SK-N-SH treated with all-trans-retinoic acid at 6 μM for 48 hours (cell line): ENCODE data around the gene BCR.

ENCODE experiments used
- ATAC-seq: fragments of 200-7000 bp; cut with Tn5 transposase; 3 replicates; pipeline ENCODE4 v1.9.1; 2020; ENCODE audit warnings: mild to moderate bottlenecking, moderate library complexity
- ARNTL ChIP-seq: fragments of 450-650 bp; formaldehyde crosslinking; IDR thresholded peaks from 2 replicates; pipeline ENCODE4 v1.5.0; 2020; ENCODE audit warnings: low read depth, mild to moderate bottlenecking, moderate library complexity, borderline replicate concordance
- BACH2 ChIP-seq: fragments of 250-450 bp; sonication (Bioruptor Pico); IDR thresholded peaks from 2 replicates; pipeline ENCODE4 v1.9.0; 2021; ENCODE audit warnings: mild to moderate bottlenecking, borderline replicate concordance
- CSDC2 ChIP-seq: fragments of 250-450 bp; sonication (Bioruptor Pico); IDR thresholded peaks from 2 replicates; pipeline ENCODE4 v1.5.0; 2020; ENCODE audit warnings: mild to moderate bottlenecking, moderate library complexity
- ESRRG ChIP-seq: fragments of 250-450 bp; sonication (Bioruptor Pico); IDR thresholded peaks from 2 replicates; pipeline ENCODE4 v1.6.1; 2021; ENCODE audit warnings: mild to moderate bottlenecking
- GLIS3 ChIP-seq: fragments of 250-450 bp; sonication (Bioruptor Pico); IDR thresholded peaks from 2 replicates; pipeline ENCODE4 v1.5.0; 2020; ENCODE audit warnings: mild to moderate bottlenecking, moderate library complexity
- ISL1 ChIP-seq: fragments of 250-450 bp; sonication (Bioruptor Pico); IDR thresholded peaks from 2 replicates; pipeline ENCODE4 v2.1.2; 2022; ENCODE audit warnings: mild to moderate bottlenecking, moderate library complexity
- PPARA ChIP-seq: fragments of 250-450 bp; sonication (Bioruptor Pico); IDR thresholded peaks from 2 replicates; pipeline ENCODE4 v1.5.0; 2020; ENCODE audit warnings: mild to moderate bottlenecking, borderline replicate concordance
- RARB ChIP-seq: fragments of 250-450 bp; sonication (Bioruptor Pico); IDR thresholded peaks from 2 replicates; pipeline ENCODE4 v1.8.0; 2021; ENCODE audit warnings: mild to moderate bottlenecking, moderate library complexity
- SNAI2 ChIP-seq: fragments of 250-450 bp; sonication (Bioruptor Pico); IDR thresholded peaks from 2 replicates; pipeline ENCODE4 v1.5.0; 2020; ENCODE audit warnings: mild to moderate bottlenecking, moderate library complexity
- TCF4 ChIP-seq: fragments of 250-450 bp; sonication (Bioruptor Pico); IDR thresholded peaks from 2 replicates; pipeline ENCODE4 v1.8.0; 2021; ENCODE audit warnings: mild to moderate bottlenecking, moderate library complexity, borderline replicate concordance
- ZFP30 ChIP-seq: fragments of 450-650 bp; formaldehyde crosslinking; IDR thresholded peaks from 2 replicates; pipeline ENCODE4 v1.5.0; 2022; ENCODE audit warnings: mild to moderate bottlenecking, moderate library complexity
- ZNF565 ChIP-seq: fragments of 450-650 bp; formaldehyde crosslinking; conservative IDR thresholded peaks from 2 replicates; pipeline ENCODE4 v1.5.0; 2020; ENCODE audit warnings: low read depth, mild to moderate bottlenecking, moderate library complexity
- ZNF70 ChIP-seq: fragments of 450-650 bp; formaldehyde crosslinking; IDR thresholded peaks from 2 replicates; pipeline ENCODE4 v1.5.0; 2020; ENCODE audit warnings: mild to moderate bottlenecking, moderate library complexity
- ZNF8 ChIP-seq: fragments of 450-650 bp; formaldehyde crosslinking; IDR thresholded peaks from 2 replicates; pipeline ENCODE4 v1.5.0; 2020; ENCODE audit warnings: mild to moderate bottlenecking, moderate library complexity
- TF ChIP-seq, protein P1 (sequence below): fragments of 250-450 bp; sonication (Bioruptor Pico); IDR thresholded peaks from 2 replicates; pipeline ENCODE4 v1.8.0; 2020; ENCODE audit warnings: mild to moderate bottlenecking, moderate library complexity, borderline replicate concordance
- TF ChIP-seq, protein P2 (sequence below): fragments of 250-450 bp; sonication (Bioruptor Pico); IDR thresholded peaks from 2 replicates; pipeline ENCODE4 v1.5.1; 2021; ENCODE audit warnings: mild to moderate bottlenecking, moderate library complexity
- TF ChIP-seq, protein P3 (sequence below): fragments of 250-450 bp; sonication (Bioruptor Pico); IDR thresholded peaks from 2 replicates; pipeline ENCODE4 v1.5.0; 2020; ENCODE audit warnings: mild to moderate bottlenecking, moderate library complexity

The BCR gene

DNA sequence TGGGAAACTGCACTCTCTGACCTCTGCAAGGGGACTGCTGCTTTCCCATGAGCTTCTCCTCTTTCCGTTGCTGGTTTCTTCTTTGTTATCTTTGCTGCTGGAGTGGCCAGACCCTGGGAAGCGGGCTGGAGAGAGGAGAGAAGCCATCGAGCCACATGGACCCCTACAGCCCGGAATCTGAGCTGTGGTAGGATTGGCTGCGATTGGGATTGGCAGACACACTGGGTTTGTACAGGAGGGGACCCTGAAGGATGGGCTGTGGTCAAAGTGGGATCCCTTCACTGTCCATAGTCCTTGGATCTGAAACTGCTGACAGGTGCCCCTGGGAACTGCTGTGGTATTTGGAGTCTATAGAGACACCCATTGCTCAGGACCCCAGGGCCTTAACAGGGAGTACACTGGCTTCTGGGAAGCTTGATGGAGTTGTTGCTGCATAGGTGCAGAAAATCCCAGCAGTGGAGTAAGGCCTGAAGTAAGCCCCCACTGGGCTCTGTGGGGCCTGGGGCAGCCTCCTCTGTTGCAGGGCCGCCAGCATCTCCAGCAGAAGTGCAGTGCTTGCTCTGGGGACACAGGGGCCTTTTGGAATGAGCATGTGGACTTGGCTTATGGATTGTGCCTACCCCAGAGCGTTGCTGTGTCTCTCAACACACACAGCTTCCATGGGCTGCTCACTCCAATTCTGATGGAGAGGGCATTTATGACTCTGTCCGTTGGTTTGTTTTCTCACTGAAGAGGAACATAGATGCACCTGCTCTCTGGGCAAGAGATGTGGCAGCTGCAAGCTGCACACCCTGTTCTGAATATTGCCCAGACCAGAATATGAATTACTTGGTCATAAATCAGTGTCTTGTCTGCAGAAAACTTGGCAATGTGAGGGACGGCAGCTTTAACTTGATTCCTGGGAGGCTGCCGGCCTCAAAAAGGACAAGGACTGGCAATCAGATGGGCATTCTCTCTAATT, 32.0 kb downstream of the BCR start (continued):
- TF ChIP-seq ZNF8 (CRISPR knock-in tag) (no peak), GLIS3 (CRISPR knock-in tag) (no peak)

DNA sequence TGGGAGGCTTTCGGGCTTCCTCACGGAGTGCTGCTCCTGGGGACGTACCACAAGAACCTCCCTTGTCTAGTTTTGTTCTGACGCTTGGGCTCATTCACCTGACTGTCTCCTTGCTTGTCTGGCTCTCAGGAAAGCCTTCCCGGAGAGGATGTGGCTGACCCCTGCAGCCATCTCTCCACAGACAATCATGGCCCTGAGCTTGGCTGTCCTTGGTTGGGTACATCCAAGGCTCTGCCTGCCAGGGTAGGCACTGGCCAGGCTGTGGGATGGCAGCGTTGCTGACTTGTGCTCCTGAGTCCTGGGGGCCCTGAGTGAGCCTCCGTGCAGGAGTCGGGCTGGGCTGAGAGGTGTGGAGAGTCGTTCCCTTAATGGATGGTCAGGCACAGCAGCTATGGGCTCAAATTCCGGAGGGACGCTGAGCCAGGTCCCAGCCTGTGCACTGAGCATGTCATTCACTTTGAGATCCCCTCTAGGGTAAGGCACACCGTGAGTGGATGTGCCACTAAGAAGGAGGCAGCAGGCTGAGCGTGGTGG, 32.8 kb downstream of the BCR start:
- TF ChIP-seq, protein P1, sequence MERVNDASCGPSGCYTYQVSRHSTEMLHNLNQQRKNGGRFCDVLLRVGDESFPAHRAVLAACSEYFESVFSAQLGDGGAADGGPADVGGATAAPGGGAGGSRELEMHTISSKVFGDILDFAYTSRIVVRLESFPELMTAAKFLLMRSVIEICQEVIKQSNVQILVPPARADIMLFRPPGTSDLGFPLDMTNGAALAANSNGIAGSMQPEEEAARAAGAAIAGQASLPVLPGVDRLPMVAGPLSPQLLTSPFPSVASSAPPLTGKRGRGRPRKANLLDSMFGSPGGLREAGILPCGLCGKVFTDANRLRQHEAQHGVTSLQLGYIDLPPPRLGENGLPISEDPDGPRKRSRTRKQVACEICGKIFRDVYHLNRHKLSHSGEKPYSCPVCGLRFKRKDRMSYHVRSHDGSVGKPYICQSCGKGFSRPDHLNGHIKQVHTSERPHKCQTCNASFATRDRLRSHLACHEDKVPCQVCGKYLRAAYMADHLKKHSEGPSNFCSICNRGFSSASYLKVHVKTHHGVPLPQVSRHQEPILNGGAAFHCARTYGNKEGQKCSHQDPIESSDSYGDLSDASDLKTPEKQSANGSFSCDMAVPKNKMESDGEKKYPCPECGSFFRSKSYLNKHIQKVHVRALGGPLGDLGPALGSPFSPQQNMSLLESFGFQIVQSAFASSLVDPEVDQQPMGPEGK (CRISPR knock-in tag) = no peak
- TF ChIP-seq BACH2 (CRISPR knock-in tag) = no peak
- no peak for TF ChIP-seq ESRRG (CRISPR knock-in tag)
- TF ChIP-seq ARNTL = no peak
- no peak for TF ChIP-seq GLIS3 (CRISPR knock-in tag)
- ATAC-seq = no peak

DNA sequence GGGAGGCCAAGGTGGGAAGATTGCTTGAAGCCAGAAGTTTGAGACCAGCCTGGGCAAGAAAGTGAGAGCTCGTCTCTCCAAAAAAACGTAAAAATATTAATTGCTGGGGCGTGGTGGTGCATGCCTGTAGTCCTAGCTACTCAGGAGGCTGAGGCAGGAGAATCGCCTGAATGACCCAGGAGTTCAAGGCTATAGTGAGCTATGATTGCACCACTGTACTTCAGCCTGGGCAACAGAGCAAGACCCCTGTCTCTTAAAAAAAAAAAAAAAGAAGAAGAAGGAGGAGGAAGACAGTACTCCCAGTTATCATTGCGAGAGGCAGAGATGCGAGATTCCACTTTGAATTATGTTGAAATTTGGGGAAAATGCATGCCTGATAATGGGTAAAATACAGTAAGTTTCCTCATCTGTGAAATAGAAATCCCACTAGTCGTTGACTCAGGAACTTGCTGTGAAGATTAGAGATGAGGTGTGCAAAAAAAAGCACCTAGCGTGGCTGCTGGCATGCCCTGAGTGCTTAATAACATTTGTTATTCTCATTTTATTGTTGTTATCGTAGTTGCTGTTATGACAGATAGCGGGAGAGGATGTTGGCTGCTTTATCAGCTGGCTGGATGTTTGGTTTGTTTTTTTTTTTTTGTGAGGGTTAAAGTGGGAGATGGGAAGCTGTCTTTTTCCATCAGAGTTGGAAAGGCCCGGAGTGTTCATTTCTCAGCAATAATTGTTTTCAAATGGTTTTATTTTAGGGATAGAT, 33.4 kb downstream of the BCR start:
- TF ChIP-seq CSDC2 (CRISPR knock-in tag) (no peak), ZNF70 (CRISPR knock-in tag) (no peak), RARB (CRISPR knock-in tag) (no peak), ESRRG (CRISPR knock-in tag) (no peak), ZNF8 (CRISPR knock-in tag) (no peak), TCF4 (no peak), ZNF565 (CRISPR knock-in tag) (no peak), ZFP30 (CRISPR knock-in tag) (no peak)
- TF ChIP-seq, protein P2, sequence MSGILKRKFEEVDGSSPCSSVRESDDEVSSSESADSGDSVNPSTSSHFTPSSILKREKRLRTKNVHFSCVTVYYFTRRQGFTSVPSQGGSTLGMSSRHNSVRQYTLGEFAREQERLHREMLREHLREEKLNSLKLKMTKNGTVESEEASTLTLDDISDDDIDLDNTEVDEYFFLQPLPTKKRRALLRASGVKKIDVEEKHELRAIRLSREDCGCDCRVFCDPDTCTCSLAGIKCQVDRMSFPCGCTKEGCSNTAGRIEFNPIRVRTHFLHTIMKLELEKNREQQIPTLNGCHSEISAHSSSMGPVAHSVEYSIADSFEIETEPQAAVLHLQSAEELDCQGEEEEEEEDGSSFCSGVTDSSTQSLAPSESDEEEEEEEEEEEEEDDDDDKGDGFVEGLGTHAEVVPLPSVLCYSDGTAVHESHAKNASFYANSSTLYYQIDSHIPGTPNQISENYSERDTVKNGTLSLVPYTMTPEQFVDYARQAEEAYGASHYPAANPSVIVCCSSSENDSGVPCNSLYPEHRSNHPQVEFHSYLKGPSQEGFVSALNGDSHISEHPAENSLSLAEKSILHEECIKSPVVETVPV = no peak
- TF ChIP-seq, all 23 proteins: peak for 0
- no peak for ATAC-seq

DNA sequence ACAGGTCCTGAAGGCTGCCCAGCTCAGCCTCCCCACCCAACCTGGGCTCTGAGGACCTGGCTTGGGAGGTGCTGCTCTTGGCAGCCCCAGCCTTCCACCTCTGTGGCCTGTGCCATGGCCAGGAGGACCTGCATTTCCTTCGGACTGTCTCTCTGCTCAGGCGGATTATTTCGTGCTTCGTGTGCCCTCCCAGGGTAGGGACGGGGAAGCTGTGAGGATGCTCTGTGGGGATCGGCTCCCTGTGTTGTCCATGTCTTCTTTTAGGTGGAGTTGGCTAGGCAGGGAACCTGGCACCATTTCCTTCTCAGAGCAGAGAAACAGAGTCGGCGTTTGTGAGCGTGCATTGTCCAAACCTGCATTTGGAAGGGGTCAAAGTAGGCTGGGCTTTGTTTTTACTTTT, 34.1 kb downstream of the BCR start:
- ATAC-seq = no peak
- TF ChIP-seq PPARA (CRISPR knock-in tag) (no peak), ESRRG (CRISPR knock-in tag) (no peak), ARNTL (no peak), SNAI2 (CRISPR knock-in tag) (no peak), ISL1 (CRISPR knock-in tag) (no peak), ZFP30 (CRISPR knock-in tag) (no peak), ZNF565 (CRISPR knock-in tag) (no peak), RARB (CRISPR knock-in tag) (no peak)
- TF ChIP-seq, protein P3, sequence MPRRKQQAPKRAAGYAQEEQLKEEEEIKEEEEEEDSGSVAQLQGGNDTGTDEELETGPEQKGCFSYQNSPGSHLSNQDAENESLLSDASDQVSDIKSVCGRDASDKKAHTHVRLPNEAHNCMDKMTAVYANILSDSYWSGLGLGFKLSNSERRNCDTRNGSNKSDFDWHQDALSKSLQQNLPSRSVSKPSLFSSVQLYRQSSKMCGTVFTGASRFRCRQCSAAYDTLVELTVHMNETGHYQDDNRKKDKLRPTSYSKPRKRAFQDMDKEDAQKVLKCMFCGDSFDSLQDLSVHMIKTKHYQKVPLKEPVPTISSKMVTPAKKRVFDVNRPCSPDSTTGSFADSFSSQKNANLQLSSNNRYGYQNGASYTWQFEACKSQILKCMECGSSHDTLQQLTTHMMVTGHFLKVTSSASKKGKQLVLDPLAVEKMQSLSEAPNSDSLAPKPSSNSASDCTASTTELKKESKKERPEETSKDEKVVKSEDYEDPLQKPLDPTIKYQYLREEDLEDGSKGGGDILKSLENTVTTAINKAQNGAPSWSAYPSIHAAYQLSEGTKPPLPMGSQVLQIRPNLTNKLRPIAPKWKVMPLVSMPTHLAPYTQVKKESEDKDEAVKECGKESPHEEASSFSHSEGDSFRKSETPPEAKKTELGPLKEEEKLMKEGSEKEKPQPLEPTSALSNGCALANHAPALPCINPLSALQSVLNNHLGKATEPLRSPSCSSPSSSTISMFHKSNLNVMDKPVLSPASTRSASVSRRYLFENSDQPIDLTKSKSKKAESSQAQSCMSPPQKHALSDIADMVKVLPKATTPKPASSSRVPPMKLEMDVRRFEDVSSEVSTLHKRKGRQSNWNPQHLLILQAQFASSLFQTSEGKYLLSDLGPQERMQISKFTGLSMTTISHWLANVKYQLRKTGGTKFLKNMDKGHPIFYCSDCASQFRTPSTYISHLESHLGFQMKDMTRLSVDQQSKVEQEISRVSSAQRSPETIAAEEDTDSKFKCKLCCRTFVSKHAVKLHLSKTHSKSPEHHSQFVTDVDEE (CRISPR knock-in tag) = no peak
